K562 (cell line): Measurements from ENCODE around the gene UBE2I. TPM values are rescaled to one million over a fixed set of nuclear protein-coding genes. Genes with fewer than 3 reads are reported as not detected.

Source experiments
- BCL6 ChIP-seq: fragments of 250-450 bp; sonication (Bioruptor Pico); IDR thresholded peaks from 2 replicates; pipeline ENCODE4 v1.4.0; 2020
- ERF ChIP-seq: fragments of 450-650 bp; formaldehyde crosslinking; IDR thresholded peaks from 2 replicates; pipeline ENCODE4 v1.4.0; 2020; ENCODE audit warnings: mild to moderate bottlenecking, mixed read lengths
- GABPB2 ChIP-seq: fragments of 250-450 bp; sonication (Bioruptor Pico); conservative IDR thresholded peaks from 2 replicates; pipeline ENCODE4 v1.5.1; 2021; ENCODE audit warnings: mild to moderate bottlenecking
- HNRNPUL1 ChIP-seq: fragments of 200-400 bp; formaldehyde crosslinking; IDR thresholded peaks from 2 replicates; pipeline ENCODE4 v1.6.1; 2017; ENCODE audit warnings: low read length
- HOXB6 ChIP-seq: fragments of 250-450 bp; sonication (Bioruptor Pico); IDR thresholded peaks from 2 replicates; pipeline ENCODE4 v1.5.1; 2022; ENCODE audit warnings: mild to moderate bottlenecking, borderline replicate concordance
- HSF4 ChIP-seq: fragments of 250-450 bp; sonication (Bioruptor Pico); IDR thresholded peaks from 2 replicates; pipeline ENCODE4 v2.1.2; 2022; ENCODE audit warnings: mild to moderate bottlenecking, moderate library complexity, borderline replicate concordance
- MLX ChIP-seq, 2 experiments: fragments of 450-650 bp in 1 of 2; sonication (generic) in 1 of 2; formaldehyde crosslinking; conservative IDR thresholded peaks; 2 replicates each; pipeline versions ENCODE4 v1.4.0 to v1.8.1; 2020 to 2022; ENCODE audit warnings: mild to moderate bottlenecking in 1 of 2, missing genetic modification reagents in 1 of 2
- RB1 ChIP-seq: fragments of 450-650 bp; IDR thresholded peaks from 2 replicates; pipeline ENCODE4 v1.6.1; 2017; ENCODE audit warnings: low read depth, mild to moderate bottlenecking
- RNF2 ChIP-seq: sonication (generic); IDR thresholded peaks from 2 replicates; pipeline ENCODE4 v1.6.1; 2016
- RUNX1 ChIP-seq: sonication (generic); IDR thresholded peaks from 2 replicates; pipeline ENCODE4 v1.6.1; 2016; ENCODE audit warnings: antibody characterized with exemption, low read depth
- SNAPC5 ChIP-seq: fragments of 250-450 bp; sonication (Bioruptor Pico); IDR thresholded peaks from 2 replicates; pipeline ENCODE4 v1.8.0; 2021; ENCODE audit warnings: moderate library complexity, mild to moderate bottlenecking, inconsistent platforms
- U2AF2 ChIP-seq: fragments of 200-400 bp; formaldehyde crosslinking; optimal IDR thresholded peaks from 2 replicates; pipeline ENCODE3; 2017; ENCODE audit warnings: low read depth, mild to moderate bottlenecking, low read length
- ZBTB5 ChIP-seq: fragments of 450-650 bp; IDR thresholded peaks from 2 replicates; pipeline ENCODE4 v1.6.1; 2017; ENCODE audit warnings: antibody characterized with exemption
- ZKSCAN8 ChIP-seq: fragments of 200-800 bp; sonication (Bioruptor generic); IDR thresholded peaks from 2 replicates; pipeline ENCODE4 v1.6.1; 2016; ENCODE audit warnings: missing genetic modification characterization, missing compliant biosample characterization
- ZNF589 ChIP-seq: fragments of 200-800 bp; sonication (Bioruptor generic); IDR thresholded peaks from 2 replicates; pipeline ENCODE4 v1.6.1; 2016; ENCODE audit warnings: low read depth, missing genetic modification characterization, missing compliant biosample characterization
- ZNF785 ChIP-seq: fragments of 250-450 bp; sonication (Bioruptor Pico); IDR thresholded peaks from 2 replicates; pipeline ENCODE4 v1.4.0; 2020; ENCODE audit warnings: mild to moderate bottlenecking
- ZZZ3 ChIP-seq: fragments of 450-650 bp; IDR thresholded peaks from 2 replicates; pipeline ENCODE4 v1.6.1; 2016; ENCODE audit warnings: antibody characterized with exemption, mild to moderate bottlenecking, moderate library complexity
- polyA plus RNA-seq, 8 experiments: library from polyadenylated mRNA; depleted of rRNA in 4 of 8; stranded (reverse) in 5 of 8; unstranded in 3 of 8; fragments of >200 nt; fragmentation: Nextera tagmentation in 2 of 8; fragmentation: Illumina TruSeq in 1 of 8; extraction: Ambion mirVana in 2 of 8; extraction: Trizol in 1 of 8; gene quantifications; 2 replicates each; pipeline versions ENCODE4 v1.2.1 to v1.2.3, GENCODE V29; 2011 to 2014; ENCODE audit warnings: inconsistent platforms in 1 of 8, missing spikeins in 1 of 8
- total RNA-seq, 7 experiments: library from RNA; depleted of rRNA in 6 of 7; stranded (reverse); fragments of >200 nt in 6 of 7; fragmentation: Illumina TruSeq in 2 of 7; extraction: Trizol in 2 of 7; gene quantifications; 2 replicates each; pipeline versions ENCODE4 v1.2.1 to v1.2.3, GENCODE V29; 2011 to 2021; ENCODE audit warnings: low replicate concordance in 1 of 7
- TF ChIP-seq, protein P1 (sequence below): fragments of 250-450 bp; sonication (Bioruptor Pico); IDR thresholded peaks from 2 replicates; pipeline ENCODE4 v1.8.0; 2022; ENCODE audit warnings: inconsistent platforms
- TF ChIP-seq, protein P2 (sequence below): conservative IDR thresholded peaks from 2 replicates; pipeline ENCODE4 v1.6.1; 2011; ENCODE audit warnings: low read depth, mild to moderate bottlenecking, low read length; ENCODE audit not compliant: control insufficient read depth
- TF ChIP-seq, protein P3 (sequence below): IDR thresholded peaks from 2 replicates; pipeline ENCODE4 v1.6.1; 2014; ENCODE audit warnings: antibody characterized with exemption

UBE2I gene
- total and polyA plus RNA-seq, 9 of the 15 experiments (the other 6 are each of a cell fraction or from before 2014, with no cell fraction given), result 36.6 to 254 (median 104) TPM

DNA sequence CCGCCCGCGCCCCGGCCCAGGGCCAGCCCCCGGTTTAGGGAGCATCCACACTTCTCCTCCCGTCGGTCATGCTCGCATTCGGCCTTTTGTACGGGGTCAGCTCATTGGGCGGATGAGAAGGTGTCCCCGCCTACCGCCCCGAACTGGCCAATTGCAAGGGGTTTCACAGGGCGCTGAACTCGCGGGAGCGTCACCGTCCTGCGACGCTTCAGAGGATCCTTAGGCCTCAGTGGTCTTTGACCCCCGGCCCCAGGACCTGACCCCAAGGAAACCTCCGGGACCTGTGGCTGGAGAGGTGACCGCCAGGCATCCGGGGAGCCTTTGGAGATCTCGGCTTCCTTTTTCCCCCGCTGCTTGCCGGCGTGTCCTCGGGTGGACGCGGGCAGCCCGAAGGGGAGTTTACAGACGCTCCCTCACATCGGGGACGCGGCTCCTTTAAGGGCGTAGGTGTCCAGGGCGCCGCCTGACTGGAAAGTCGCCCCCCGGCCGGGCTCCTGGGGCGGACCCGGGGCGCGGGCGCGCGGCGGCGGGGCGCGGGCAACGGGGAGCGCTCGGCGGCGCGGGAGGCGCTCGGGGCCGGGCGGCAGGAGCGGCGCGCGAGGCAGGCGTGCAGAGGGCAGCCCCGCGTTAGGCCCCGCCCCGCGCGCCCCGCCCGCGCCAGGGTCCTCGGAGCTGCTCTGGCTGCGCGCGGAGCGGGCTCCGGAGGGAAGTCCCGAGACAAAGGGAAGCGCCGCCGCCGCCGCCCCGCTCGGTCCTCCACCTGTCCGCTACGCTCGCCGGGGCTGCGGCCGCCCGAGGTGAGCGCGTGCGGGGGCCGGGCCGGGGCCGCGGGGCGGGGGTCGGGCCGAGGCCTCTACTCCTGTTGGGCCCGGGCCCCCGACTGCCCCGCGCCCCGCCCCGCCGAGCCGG is at the start of gene UBE2I (continued):
- TF ChIP-seq ZBTB5 (no peak), BCL6 (CRISPR knock-in tag) (no peak), ZNF589 (CRISPR knock-in tag) (peak; percentile 68; the same call in 1 of the 2 replicates), MLX (CRISPR knock-in tag; conservative IDR thresholded peaks at IDR 0.05) (no peak), HOXB6 (no peak), SNAPC5 (CRISPR knock-in tag) (no peak), RUNX1 (no peak), ZNF785 (CRISPR knock-in tag) (no peak), U2AF2 (no peak), RNF2 (peak; percentile 56), ERF (0 out of 2 replicates have a peak, but pooled peaks have one; percentile 20), ZKSCAN8 (CRISPR knock-in tag) (no peak), ZZZ3 (peak; percentile 100), GABPB2 (CRISPR knock-in tag) (no peak), HNRNPUL1 (no peak), HSF4 (CRISPR knock-in tag) (no peak), RB1 (peak; percentile 77; the same call in 1 of the 2 replicates)
- TF ChIP-seq, protein P1, sequence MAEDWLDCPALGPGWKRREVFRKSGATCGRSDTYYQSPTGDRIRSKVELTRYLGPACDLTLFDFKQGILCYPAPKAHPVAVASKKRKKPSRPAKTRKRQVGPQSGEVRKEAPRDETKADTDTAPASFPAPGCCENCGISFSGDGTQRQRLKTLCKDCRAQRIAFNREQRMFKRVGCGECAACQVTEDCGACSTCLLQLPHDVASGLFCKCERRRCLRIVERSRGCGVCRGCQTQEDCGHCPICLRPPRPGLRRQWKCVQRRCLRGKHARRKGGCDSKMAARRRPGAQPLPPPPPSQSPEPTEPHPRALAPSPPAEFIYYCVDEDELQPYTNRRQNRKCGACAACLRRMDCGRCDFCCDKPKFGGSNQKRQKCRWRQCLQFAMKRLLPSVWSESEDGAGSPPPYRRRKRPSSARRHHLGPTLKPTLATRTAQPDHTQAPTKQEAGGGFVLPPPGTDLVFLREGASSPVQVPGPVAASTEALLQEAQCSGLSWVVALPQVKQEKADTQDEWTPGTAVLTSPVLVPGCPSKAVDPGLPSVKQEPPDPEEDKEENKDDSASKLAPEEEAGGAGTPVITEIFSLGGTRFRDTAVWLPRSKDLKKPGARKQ (CRISPR knock-in tag), result no peak
- TF ChIP-seq, protein P2, sequence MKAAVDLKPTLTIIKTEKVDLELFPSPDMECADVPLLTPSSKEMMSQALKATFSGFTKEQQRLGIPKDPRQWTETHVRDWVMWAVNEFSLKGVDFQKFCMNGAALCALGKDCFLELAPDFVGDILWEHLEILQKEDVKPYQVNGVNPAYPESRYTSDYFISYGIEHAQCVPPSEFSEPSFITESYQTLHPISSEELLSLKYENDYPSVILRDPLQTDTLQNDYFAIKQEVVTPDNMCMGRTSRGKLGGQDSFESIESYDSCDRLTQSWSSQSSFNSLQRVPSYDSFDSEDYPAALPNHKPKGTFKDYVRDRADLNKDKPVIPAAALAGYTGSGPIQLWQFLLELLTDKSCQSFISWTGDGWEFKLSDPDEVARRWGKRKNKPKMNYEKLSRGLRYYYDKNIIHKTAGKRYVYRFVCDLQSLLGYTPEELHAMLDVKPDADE, result peak; percentile 59; the same call in 1 of the 2 replicates
- TF ChIP-seq, protein P3, sequence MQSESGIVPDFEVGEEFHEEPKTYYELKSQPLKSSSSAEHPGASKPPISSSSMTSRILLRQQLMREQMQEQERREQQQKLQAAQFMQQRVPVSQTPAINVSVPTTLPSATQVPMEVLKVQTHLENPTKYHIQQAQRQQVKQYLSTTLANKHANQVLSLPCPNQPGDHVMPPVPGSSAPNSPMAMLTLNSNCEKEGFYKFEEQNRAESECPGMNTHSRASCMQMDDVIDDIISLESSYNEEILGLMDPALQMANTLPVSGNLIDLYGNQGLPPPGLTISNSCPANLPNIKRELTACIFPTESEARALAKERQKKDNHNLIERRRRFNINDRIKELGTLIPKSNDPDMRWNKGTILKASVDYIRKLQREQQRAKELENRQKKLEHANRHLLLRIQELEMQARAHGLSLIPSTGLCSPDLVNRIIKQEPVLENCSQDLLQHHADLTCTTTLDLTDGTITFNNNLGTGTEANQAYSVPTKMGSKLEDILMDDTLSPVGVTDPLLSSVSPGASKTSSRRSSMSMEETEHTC, result no peak
